AG09319 (cell line): ENCODE results near the gene CCDC71L.

Source experiments
- DNase-seq: peaks from one replicate; pipeline ENCODE4 v3.0.0-alpha.2; 2010; ENCODE audit warnings: low read depth; ENCODE audit errors: extremely low read depth
- TF ChIP-seq, protein P1 (sequence below): IDR thresholded peaks from 2 replicates; pipeline ENCODE4 v1.5.1; 2011; ENCODE audit warnings: low read depth, mild to moderate bottlenecking, inconsistent platforms, low read length, moderate library complexity

CCDC71L gene

DNA sequence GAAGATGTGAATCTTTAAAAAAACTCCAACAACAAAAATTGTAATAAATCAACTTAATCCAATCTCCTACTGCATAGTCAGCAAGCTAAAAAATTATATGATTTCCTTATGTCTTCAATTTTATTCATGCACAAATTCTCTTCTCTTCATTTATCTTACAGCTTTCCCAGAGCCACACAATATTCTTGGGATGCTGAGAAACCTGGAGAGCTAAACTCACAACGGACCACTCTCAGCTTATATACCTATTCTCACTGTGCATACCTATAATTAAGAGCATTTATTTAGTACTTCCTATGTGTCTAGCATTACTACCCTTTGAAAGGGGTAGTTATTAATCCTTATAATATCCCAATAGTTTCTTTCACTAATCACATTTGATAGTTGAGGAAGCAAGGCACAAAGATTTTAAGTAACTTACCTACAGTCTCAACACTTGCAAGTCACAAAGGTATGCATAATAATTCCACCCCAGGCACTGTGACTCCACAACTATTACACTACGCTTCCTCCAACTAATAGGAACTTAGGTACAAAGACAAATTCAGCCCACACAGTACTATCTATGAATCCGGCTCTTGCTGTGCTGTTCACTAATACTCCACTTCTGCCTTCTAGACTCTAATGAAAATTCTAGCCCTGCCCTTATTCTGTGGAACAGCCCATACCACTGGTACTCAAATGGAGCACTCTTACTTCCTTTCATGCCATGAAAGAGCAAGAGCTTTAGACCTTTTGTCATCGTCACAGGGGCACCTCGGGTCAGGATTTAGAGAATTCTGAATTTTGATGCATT, 5.1 kb downstream of the CCDC71L start:
- TF ChIP-seq, protein P1, sequence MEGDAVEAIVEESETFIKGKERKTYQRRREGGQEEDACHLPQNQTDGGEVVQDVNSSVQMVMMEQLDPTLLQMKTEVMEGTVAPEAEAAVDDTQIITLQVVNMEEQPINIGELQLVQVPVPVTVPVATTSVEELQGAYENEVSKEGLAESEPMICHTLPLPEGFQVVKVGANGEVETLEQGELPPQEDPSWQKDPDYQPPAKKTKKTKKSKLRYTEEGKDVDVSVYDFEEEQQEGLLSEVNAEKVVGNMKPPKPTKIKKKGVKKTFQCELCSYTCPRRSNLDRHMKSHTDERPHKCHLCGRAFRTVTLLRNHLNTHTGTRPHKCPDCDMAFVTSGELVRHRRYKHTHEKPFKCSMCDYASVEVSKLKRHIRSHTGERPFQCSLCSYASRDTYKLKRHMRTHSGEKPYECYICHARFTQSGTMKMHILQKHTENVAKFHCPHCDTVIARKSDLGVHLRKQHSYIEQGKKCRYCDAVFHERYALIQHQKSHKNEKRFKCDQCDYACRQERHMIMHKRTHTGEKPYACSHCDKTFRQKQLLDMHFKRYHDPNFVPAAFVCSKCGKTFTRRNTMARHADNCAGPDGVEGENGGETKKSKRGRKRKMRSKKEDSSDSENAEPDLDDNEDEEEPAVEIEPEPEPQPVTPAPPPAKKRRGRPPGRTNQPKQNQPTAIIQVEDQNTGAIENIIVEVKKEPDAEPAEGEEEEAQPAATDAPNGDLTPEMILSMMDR, result no peak
- DNase-seq, result no peak

DNA sequence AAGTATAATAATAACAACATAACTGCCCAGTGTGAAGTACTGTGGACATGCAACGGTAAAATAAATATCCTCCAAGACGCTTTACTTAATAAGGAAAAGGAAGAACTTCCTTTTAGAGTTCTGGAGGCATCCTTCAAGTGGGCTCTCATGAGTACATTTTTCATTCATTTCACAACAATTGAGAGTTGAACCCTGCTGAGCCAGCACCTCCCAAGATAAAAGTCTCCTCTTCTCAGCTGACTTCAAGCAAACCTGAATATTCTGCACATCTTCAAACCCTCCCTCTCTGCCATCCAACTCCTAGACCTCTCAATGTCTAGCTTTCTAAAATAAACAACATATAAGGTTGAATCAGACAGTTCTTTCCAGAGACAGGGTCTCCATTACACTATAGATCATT, 7.5 kb downstream of the CCDC71L start:
- DNase-seq, result no peak
- TF ChIP-seq, protein P1, result no peak

DNA sequence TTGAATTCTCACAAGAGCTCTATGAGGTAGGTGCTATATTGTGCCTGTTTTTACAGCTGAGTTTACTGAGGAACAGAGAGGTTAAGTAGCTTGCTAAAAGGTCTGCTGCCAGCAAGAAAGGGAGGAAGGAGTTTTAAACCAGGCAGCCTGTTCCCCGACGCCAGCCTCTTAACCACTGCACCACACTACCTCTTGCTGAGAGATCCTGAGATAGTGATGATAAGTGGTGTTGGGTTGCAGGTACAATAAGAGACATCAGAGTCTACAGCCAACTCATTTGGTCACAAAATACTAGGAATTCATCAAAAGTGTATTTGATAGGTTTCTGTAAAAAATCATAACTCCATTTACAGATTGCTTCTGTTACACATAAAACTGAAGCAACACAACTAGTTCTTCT, 8.0 kb downstream of the CCDC71L start:
- DNase-seq, result no peak
- TF ChIP-seq, protein P1, result no peak

DNA sequence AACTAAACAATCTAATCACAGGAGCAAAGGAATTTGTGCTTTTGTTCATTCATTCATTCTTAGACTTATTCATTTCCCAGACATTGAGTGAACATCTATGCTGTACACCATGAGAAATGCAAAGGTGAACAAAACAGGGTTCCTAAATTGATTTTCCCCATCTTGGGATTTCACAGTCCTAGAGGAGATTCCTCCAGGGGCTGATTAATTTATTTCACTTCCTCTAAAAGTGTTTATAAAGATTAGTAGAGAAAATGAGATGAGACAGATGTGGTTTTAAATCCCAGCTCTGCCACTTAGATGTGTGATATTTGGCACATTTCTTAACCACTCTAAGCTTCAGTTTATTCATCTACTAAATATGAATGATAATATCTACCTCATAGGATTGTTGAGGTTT, 8.9 kb downstream of the CCDC71L start:
- TF ChIP-seq, protein P1, result no peak

DNA sequence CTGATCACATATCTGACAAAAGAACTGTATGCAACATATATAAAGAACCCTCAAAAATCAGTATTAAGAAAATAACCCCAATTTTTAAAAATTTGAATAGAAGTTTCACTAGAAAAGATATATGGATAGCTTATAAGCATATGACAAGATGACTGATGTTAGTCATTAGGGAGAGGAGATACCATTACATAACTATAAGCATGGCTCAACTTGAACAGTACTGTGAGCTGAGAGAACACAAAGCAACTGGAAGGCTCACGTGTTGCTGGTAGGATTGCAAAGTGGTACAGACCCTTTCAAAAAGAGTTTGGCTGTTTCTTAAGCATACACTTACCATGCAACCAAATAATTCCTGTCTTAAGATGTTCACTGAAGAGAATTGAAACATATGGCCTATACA, 14.7 kb downstream of the CCDC71L start:
- TF ChIP-seq, protein P1, result no peak
- no peak for DNase-seq

More for the DNA sequence above, 8.9 kb downstream of the CCDC71L start:
- no peak for DNase-seq

DNA sequence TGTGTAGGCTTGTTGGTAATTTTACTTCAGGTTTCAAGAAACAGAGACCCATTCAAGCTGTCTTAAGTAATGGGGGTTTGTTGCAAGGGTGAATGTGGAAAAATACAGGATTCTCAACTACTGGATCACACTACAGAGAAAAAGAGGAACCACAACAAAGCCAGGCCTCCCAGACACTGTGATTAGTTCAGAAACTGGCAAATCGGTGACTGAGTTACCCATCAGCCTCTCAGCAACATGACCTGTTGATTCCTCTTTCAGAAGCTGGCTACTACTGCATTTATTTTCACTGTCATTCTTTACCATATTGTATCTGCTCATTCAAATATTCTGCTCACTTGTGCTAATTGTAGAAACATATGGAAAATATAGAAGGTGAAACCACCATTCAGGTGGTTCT, 16.0 kb downstream of the CCDC71L start:
- TF ChIP-seq, protein P1, result no peak
- no peak for DNase-seq

DNA sequence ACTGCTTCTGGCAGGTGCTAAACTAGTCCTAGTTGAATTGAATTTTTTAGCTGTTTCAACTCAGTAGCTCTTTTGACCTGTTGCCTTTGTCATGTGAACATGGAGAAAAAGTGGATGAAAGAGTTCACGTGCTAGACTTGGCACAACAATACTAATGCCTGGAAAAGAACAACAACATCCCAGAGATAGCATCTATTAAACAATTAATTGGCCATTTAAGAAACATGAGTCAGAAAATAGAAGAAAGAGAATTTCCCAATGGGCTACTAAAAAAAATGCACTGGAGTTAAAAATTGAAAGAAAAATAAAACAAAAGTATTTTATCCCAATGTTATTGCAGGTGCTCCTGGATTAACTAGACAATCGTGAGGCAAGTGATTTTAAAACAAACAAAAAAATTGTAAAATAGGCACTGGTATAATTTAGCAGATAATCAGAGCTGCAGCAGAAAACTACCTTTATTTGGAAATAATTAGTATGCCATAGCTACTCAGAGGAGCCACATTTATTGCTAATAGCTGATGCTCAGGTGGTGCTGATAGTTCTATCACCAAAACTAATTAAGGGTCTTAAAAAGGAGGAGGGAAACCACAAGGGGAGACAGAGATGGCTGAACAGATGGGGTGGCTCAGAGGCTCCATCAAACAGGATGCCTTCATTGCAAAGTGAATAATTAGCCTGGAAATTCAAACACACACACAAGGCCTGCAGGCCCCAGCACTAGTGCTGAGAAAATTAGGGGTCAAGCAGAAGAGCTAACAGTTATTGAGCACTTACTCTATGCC, 17.6 kb downstream of the CCDC71L start:
- TF ChIP-seq, protein P1, result no peak

More for the DNA sequence above, 17.6 kb downstream of the CCDC71L start:
- DNase-seq, result no peak
